Measurements from ENCODE around the gene FOXN3. TPM values are rescaled to one million over a fixed set of nuclear protein-coding genes. Genes with fewer than 3 reads are reported as not detected.
A peak's percentile ranks its signal among the peaks of the same experiment; 100 is the strongest.
"Not testable (repeated sequence)": the region's sequence is repeated elsewhere in the genome, so short reads cannot be mapped to it uniquely, and the experiment has no call there.

FOXN3 gene
- total RNA-seq, 1 donor from 2014 or later, result 134 TPM

DNA sequence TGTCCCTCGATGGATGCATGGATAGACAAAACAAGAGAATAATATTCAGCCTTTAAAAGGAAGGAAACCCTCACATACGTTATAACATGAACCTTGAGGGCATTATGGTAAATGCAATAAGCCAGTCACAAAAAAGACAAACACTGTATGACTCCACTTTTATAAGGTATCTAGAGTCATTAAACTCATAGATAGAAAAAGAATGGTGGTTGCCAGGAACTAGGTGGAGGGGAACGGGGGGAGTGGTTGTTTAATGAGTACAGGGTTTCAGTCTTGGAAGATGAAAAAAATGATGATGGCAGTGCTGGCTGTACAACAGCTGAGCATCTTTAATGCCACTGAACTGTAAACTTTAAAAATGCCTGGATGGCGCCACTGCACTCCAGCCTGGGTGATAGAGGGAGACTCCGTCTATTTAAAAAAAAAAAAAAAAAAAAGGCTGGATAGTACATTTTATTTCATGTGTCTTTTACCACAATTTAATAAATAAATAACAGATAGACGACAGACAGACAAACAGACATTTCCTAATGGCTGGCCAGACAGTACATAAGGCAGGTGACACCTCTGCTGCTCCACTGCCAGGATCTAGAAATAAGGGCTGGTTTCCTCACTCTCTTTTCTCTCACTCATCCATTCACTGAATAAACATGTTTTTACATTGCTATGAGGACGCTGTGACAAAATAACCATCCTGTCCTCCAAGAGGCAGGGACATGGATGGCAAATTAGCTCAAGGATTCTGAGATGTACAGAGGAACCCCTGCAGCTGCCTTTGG is 118.8 kb downstream of the FOXN3 start:
- intact Hi-C loops (cut with micrococcal nuclease), result no loop called here
- no peak for ATAC-seq
- DNase-seq, result no peak

DNA sequence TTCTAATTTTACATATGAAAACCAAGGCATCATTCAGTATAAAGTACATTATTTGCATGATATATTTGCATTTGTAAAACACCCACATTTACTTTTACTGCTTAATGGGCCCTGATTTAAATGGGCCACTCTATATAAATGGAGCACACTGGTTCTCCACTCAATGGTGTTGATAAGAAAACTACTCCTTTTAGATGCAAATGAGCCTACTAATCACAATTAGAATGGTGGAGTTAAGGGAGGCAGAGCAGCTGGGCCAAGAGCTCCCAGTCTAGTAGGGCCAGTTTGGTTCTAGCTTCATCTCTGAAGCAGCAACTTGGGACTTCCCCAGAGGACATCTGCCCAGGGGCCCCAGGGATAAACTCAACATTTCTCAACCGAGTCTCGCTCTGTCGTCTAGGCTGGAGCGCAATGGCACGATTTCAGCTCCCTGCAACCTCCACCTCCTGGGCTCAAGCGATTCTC is 120.7 kb downstream of the FOXN3 start:
- intact Hi-C loops (cut with micrococcal nuclease), result no loop called here
- no peak for DNase-seq
- no peak for ATAC-seq

DNA sequence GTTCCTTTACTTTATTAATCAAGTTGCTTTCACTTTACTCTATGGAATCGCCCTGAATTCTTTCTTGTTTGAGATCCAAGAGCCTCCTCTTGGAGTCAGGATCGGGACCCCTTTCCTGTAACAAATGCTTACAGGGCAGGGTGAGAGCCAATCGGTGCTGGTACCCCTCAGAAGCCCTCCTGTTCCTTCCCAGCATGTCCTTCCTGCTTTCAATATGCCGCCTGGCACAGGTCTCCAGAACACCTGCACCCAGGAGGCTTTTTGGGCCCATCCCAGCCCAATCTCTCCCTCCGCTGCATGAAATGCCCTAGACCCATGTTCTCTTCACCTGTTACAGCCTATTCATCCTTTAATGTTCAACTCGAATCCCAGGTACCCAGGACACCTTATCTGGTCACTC is 122.2 kb downstream of the FOXN3 start:
- intact Hi-C loops (cut with micrococcal nuclease), result no loop called here
- ATAC-seq (no peak), DNase-seq (no peak)

DNA sequence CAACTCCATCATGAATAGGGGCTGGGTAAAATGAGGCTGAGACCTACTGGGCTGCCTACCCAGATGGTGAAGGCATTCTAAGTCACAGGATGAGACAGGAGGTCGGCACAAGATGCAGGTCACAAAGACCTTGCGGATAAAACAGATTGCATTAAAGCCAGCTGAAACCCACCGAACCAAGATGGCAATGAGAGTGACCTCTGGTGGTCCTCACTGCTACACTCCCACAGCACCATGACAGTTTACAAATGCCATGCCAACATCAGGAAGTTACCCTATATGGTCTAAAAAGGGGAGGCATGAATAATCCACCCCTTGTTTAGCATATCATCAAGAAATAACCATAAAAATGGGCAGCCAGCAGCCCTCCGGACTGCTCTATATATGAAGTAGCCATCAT is 122.6 kb downstream of the FOXN3 start:
- intact Hi-C loops (cut with micrococcal nuclease); ATAC-seq: not testable (repeated sequence)

DNA sequence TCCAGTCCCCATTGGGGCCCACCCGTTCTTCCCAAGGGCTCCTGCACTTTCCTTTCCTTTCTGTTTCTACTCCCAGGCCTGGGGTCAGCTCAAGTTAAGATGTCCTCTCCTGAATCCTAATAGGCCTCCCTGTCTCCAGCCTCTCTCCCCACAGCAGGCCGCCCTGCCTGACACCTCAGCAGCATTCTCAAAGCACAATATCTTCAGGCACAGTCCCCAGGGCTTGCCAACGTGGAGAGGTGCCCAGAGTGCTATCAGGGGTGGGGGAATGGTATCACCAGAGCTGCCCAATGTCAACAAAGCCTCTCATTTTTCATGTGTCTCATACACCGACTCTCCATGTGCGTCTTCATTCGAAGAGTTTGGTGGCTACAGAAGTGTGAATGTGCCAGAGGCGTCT is 123.0 kb downstream of the FOXN3 start:
- ATAC-seq, result peak; percentile 94
- peak; percentile 75 for DNase-seq
- intact Hi-C loops (cut with micrococcal nuclease), result no loop called here

More for the DNA sequence above, 122.6 kb downstream of the FOXN3 start:
- not testable (repeated sequence) for DNase-seq

DNA sequence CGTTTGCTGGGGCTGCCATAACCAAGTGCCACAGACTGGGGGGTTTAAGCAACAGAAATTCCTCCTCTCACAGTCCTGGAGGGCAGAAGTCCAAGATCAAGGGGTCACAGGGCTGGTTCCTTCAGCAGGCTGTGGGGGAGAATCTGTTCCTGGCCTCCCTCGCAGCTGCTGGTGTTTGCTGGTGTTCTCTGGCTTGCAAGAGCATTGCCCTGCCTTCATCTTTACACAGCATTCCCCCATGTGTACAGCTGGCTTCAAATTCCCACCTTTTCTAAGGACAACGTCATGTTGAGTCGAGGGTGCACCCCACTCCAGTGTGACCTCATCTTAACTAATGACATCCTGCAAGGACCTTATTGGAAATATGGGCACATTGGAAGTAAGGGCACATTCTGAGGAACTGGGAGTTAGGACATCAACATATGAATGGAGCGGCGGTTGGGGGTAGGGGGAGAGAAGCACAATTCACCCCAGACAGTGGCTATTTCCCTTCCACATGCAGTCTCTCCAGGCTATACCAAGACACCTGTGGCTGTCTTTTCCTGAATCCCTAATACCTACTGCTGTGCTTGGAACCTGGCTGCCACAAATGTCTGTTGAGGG is 123.6 kb downstream of the FOXN3 start:
- intact Hi-C loops (cut with micrococcal nuclease), result no loop called here
- ATAC-seq (peak; percentile 7), DNase-seq (no peak)

DNA sequence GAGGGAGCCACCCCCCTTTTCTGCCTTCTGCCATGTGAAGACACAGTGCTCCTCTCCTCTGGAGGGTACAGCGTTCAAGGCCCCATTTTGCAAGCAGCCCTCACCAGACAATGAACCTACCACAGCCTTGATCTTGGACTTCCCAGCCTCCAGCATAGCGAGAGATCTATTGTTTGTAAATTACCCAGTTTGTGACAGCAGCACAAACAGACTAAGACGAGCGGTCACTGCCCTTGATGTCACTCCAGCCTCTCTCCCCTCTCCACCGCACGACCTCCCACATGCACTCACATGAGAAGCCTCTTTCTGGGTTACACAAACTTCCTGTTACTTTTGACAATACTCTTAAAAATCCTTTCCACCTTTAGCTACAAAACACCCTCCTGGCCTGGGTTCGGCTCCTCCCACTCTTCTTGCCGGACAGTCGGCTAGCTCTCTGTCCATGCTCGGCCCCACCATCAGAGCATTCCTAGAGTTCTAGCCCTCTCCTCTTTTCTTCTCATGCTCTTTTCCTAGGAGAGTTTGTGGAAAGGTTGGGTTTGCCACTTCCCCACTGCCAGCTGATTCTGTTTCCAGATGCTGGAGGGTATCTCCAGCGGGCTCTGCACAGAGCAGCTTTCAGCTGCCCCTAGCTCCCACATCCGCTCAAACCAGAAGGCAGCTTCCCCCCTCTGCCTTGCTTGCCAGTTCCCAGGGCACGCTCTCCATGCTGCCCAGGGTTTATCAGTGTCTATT is 124.3 kb downstream of the FOXN3 start:
- intact Hi-C loops (cut with micrococcal nuclease), result no loop called here
- DNase-seq, result no peak
- peak; percentile 58 for ATAC-seq

DNA sequence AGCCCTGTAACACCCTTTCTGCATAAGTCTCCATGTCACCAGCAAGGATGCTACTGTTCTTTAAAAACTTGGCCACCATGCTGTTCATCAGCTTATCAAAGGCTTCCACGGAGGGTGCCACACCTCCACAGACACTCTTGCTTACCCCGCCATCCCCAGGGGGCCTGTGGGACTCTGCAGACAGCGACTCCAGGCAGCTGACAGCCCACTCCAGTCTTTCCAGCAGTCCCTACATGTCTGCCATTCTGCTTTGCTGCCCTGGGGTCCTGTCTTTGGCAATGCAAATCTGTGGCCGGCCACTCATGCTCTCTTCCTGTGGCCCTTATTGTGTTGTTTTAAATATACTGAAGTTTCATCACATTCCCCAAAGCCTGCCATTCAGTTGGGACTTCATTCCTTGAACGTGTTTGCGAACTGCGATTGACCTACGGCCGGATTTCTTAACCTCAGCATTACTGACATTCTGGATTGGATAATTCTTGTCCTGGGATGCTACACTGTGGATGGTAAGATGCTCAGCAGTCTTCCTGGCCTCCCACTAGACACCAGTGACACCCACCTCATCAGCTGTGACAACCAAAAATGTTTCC is 125.6 kb downstream of the FOXN3 start:
- ATAC-seq, result no peak
- intact Hi-C loops (cut with micrococcal nuclease), result no loop called here

DNA sequence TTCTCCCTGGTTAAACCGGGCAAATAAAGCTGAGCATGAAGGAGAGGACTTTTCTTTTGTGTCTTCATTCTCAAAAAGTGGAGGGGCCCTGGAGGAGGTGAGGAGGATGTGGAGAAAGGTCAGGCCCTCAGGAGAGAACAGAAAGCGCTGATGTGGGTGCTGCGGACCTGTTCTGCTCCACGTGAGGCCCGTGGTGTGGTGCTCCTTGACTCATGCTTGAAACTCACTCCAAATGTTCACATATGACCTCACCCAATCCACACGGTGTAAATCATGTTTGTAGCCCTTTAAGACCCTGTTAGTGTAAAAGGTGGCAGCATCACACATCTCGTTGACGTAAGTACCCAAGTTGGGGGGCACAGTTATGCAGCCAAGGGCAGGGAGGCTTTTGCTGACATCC is 126.2 kb downstream of the FOXN3 start:
- intact Hi-C loops (cut with micrococcal nuclease), result no loop called here
- DNase-seq (no peak), ATAC-seq (no peak)

More for the DNA sequence above, 125.6 kb downstream of the FOXN3 start:
- DNase-seq, result no peak

DNA sequence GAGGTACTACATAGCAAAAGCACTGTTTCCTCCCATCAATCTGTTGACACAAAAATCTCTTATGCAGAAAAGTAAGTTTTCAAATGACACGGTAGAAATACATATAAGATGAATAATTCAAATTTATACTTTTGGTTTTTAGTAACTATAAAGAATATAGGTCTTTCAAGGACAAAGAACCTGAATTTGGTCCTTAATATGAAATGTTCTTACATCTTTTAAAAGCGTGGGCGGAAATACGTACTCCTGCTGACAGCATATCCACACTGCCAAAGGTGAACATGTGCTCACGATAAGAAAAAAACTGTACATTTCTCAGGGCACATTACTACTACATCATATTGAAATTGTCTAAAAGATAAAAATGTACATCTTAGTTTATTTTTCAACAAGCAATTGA is 127.6 kb downstream of the FOXN3 start:
- intact Hi-C loops (cut with micrococcal nuclease), result no loop called here
- ATAC-seq, result no peak
- DNase-seq, result no peak

DNA sequence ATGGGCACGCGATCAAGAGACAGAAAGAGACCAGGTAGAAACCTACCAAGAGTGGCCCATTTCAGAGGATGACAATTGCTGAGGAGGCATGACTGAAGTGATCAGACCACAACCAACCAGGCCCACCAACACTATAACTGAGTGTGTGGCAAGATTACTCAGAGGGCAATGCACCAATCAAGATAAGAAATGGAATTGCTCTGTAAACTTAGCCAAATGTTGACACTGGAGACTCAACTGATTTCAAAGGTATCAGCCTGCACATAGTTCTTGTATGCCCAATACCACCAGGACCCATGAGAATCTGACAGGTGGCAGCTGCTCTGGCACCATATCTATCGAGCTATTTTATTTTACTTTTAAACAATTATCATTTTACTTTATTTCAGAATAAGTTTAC is 128.9 kb downstream of the FOXN3 start:
- intact Hi-C loops (cut with micrococcal nuclease), result no loop called here
- no peak for DNase-seq
- no peak for ATAC-seq

DNA sequence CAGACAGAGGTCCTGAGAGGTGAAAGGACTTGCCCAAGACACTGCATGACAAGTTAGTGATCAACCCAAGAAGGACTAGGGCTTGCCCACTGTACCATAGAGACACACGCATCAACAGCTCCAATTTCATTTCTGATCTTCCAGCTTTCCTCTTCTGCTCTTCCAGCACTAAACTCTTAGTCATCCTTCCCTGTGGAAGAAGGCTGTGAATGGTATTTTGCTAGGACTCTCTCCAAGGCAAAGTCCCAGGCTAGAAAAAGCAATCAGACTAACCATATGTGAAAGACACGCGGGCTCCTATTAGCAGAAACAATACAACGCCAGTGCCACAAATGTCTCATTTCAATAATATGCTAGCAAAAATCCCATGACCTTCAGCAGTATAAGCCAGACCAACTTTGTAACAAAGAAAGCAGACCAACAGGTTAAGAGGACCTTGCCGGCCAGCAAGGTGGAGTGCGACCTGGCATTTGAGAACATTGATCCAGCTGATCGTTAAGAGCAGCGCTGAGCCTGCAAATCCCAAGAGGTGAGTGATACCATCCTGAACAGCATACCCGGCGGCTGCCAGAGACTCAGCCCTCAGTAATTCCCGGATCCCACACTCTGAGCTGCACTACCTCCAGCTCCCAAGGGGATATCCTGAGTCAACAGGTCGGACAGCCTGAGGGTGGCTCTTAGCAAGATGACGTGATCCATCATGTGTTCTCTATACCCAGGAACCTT is 132.5 kb downstream of the FOXN3 start:
- no peak for DNase-seq
- intact Hi-C loops (cut with micrococcal nuclease), result no loop called here
- ATAC-seq, result no peak

DNA sequence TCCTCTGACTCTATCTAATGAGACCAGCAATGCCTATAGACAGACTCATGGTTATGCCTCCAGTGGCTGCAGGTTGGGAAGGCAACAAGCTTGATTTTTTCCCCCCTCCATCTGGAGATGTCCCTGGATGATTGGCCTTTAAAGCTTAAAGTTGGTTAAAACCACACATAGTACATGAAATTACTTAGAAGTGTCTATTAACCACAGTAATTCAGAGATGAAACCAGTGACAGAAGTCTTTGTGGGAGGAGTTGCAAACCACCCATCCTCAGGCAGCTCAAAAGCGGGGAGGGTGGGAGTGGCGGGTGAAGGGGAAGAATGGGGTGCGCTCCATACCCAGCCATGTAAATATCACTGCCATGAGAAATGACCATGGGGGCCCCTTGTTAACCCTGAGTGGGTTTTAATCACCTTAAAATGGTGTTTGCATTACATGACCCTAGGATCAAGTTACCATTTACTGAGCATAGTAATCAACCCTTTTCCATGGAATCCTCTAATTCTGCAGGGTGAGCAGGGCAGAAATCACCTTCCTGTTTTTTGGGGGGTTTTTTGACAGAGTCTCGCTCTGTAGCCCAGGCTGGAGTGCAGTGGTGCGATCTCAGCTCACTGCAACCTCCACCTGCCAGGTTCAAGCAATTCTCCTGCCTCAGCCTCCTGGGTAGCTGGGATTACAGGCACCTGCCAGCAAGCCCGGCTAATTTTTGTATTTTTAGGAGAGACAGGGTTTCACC is 133.5 kb downstream of the FOXN3 start:
- DNase-seq (no peak), ATAC-seq (no peak)
- intact Hi-C loops (cut with micrococcal nuclease), result no loop called here

DNA sequence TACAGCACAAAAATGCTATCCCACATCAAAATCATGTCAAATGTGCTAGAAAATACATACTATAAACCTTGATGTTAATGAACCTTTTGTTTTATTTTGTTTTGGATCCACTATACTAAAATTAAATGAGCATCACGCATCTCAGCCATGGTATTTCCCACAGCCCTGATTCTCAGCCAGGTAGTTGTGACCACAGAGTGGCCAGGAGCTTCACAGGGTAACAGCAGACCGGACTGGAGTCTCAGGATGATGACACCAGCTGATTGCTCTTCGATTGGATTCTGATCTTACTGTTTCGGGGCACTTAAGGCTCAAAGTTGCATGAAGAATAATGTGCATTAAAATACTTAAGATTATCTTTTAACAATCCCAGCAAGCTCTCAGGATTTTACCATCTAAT is 134.8 kb downstream of the FOXN3 start:
- DNase-seq (no peak), ATAC-seq (no peak)
- intact Hi-C loops (cut with micrococcal nuclease), result no loop called here

DNA sequence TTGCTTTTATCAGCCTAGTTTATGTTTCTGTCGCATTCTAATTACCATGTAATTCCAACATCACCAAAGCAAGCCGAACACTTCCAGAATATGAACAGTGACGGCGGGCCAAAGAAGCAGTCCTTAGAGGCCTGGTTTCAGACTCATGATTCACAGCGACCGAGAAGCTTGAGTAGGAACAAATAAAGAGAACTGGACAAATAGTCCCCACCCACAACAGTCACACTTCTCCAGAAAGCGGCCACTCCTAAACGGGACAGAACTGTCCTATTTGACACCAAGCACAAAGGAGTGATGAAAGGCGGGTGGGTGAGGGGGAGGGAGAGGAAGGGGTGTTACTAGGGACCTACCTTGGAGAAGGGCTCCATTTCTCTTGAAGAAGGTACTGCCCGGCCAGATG is 136.4 kb downstream of the FOXN3 start:
- no peak for ATAC-seq
- intact Hi-C loops (cut with micrococcal nuclease), result no loop called here
- no peak for DNase-seq

DNA sequence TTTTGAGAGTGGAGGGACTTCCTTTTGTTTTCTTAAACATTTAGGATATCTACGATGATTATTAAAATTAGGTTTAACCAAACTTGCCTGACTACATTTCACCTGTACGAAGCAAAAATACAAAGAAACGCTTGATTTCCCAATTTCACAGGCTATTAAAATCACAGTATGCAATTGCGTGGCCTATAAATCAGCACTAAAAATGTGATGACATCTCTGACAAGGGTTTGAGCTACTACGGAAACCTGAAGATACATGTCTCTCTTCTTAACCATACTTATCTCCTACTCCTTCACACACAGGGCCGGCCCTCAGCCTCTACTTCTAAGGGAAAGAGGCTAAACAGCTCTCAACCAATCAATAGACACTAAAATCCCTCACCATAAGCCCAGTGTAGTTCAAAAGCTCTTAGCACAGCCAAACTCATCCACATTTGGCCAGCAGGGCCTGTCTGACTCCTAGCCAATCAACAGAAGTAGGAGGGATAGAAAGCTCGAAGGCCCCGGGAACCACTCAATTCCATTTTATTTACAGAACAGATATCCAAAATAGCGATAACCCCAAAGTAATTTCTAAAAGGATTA is 137.3 kb downstream of the FOXN3 start:
- intact Hi-C loops (cut with micrococcal nuclease), result no loop called here
- ATAC-seq, result no peak
- DNase-seq, result no peak

DNA sequence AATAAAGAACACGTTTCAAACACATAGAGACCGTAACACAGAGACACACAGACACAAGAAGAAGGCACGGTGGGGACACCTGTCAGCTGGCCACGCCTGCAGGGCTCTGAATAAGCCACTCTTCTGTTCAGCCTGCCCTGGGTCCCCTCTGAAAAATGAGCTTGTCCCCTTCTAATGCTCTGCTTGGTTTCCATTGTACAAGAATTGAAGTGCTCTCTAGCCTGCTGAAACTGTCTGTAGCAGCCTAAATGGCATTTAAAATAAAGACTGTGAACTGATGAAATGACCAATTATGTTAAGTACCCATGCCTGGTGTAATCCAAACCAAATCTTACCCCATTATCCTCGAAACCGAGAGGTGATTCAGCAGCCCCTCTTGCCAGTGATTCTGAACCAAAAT is 139.8 kb downstream of the FOXN3 start:
- no peak for DNase-seq
- no peak for ATAC-seq
- intact Hi-C loops (cut with micrococcal nuclease), result no loop called here

DNA sequence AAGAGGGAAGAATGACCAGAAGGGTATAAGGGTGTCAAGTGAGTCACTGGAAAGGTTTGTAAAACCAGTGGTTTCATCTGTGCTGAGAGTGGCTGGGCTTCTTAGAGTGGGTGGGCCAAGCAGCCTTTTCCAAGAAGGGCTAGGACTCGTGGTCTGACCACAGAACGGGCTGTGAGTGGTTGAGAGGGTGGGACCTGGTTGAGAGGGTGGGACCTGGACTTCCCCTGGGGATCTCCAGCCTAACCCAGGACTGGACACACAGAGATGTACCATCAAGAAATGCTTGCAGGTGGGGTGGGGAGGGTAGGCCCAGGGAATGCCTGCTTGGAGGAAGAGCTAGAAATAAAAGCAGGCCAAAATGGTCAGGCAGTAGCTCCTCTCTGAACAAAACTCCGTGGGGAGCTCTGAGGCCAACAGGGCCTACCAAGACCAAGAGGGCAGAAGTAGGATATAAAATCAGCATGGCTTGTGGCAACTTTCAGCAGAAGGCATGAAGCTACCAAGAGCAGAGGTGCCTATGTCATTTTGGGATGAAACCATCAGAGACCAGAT is 140.5 kb downstream of the FOXN3 start:
- ATAC-seq (peak; percentile 23), DNase-seq (no peak)
- intact Hi-C loops (cut with micrococcal nuclease), result no loop called here
